NB4 (cell line): Measurements from ENCODE around the gene FTCDNL1.

Experiments
- POLR2A ChIP-seq: IDR thresholded peaks from 2 replicates; pipeline ENCODE4 v1.6.1; 2011; ENCODE audit warnings: mild to moderate bottlenecking; ENCODE audit not compliant: insufficient read length; ENCODE audit errors: extremely low read depth
- TF ChIP-seq, protein P1 (sequence below): IDR thresholded peaks from one replicate; pipeline ENCODE4 v1.5.1; 2012; ENCODE audit warnings: low read depth, low read length

DNA sequence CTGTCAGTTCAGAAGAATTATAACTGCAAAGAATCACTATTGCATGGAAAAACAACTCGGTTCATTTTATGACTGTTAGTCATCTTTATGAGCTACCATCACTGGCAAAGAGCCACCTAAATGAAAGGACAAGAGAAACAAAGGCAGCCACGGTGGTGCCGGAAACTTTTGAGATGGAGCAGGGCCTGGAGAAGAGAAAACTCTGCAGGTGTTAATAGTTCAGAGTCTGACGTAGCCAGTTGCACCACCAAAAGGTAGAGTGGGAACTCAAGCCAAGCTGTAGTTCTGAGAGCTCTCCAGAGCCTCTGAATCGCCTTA lies 110.9 kb downstream of the FTCDNL1 start:
- TF ChIP-seq, protein P1, sequence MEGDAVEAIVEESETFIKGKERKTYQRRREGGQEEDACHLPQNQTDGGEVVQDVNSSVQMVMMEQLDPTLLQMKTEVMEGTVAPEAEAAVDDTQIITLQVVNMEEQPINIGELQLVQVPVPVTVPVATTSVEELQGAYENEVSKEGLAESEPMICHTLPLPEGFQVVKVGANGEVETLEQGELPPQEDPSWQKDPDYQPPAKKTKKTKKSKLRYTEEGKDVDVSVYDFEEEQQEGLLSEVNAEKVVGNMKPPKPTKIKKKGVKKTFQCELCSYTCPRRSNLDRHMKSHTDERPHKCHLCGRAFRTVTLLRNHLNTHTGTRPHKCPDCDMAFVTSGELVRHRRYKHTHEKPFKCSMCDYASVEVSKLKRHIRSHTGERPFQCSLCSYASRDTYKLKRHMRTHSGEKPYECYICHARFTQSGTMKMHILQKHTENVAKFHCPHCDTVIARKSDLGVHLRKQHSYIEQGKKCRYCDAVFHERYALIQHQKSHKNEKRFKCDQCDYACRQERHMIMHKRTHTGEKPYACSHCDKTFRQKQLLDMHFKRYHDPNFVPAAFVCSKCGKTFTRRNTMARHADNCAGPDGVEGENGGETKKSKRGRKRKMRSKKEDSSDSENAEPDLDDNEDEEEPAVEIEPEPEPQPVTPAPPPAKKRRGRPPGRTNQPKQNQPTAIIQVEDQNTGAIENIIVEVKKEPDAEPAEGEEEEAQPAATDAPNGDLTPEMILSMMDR: no peak
- TF ChIP-seq POLR2A: no peak
